GM12878 (cell line): Measurements from ENCODE around the gene MTIF2. TPM values are rescaled to one million over a fixed set of nuclear protein-coding genes. Genes with fewer than 3 reads are reported as not detected.

Experiments
- ATF7 ChIP-seq: fragments of 450-650 bp; IDR thresholded peaks from 2 replicates; pipeline ENCODE4 v1.6.1; 2016; ENCODE audit warnings: low read depth, mild to moderate bottlenecking
- BRCA1 ChIP-seq: IDR thresholded peaks from 2 replicates; pipeline ENCODE4 v1.6.1; 2011; ENCODE audit warnings: low read depth, low read length, improper control_type of control experiment
- CEBPB ChIP-seq, 2 experiments: fragments of 150-350 bp in 1 of 2; IDR thresholded peaks; 2 replicates each; pipeline ENCODE4 v1.6.1; 2012 to 2014; ENCODE audit warnings: low read depth in 2 of 2, low read length in 2 of 2, borderline replicate concordance in 1 of 2, inconsistent platforms in 1 of 2
- CTCF ChIP-seq, 3 experiments: IDR thresholded peaks in 2 of 3; conservative IDR thresholded peaks in 1 of 3; 2 replicates each; pipeline ENCODE4 v1.5.1; 2011; ENCODE audit warnings: low read depth in 3 of 3, low read length in 3 of 3, mild to moderate bottlenecking in 3 of 3, control low read depth in 2 of 3, moderate library complexity in 2 of 3, inconsistent platforms in 1 of 3, mixed read lengths in 1 of 3; ENCODE audit not compliant: control insufficient read depth in 2 of 3, insufficient read depth in 1 of 3; ENCODE audit errors: extremely low read depth in 1 of 3
- E2F8 ChIP-seq: fragments of 450-650 bp; IDR thresholded peaks from 2 replicates; pipeline ENCODE4 v1.6.1; 2018; ENCODE audit warnings: mild to moderate bottlenecking, low read depth, moderate library complexity; ENCODE audit not compliant: partially characterized antibody
- EZH2 ChIP-seq: IDR thresholded peaks from 2 replicates; pipeline ENCODE4 v1.6.1; 2012; ENCODE audit warnings: low read depth, mild to moderate bottlenecking, control low read depth, inconsistent platforms, low read length, borderline replicate concordance; ENCODE audit not compliant: control insufficient read depth
- HCFC1 ChIP-seq: fragments of 150-350 bp; IDR thresholded peaks from 2 replicates; pipeline ENCODE4 v1.6.1; 2014; ENCODE audit warnings: low read length
- IKZF1 ChIP-seq: fragments of 450-650 bp; conservative IDR thresholded peaks from 2 replicates; pipeline ENCODE4 v1.6.1; 2017; ENCODE audit warnings: antibody characterized with exemption, mild to moderate bottlenecking
- LARP7 ChIP-seq: fragments of 450-650 bp; IDR thresholded peaks from 2 replicates; pipeline ENCODE4 v1.6.1; 2017; ENCODE audit warnings: mild to moderate bottlenecking
- NFYA ChIP-seq: IDR thresholded peaks from 2 replicates; pipeline ENCODE4 v1.6.1; 2011; ENCODE audit warnings: low read depth, mild to moderate bottlenecking, low read length, improper control_type of control experiment, borderline replicate concordance
- PAX5 ChIP-seq: IDR thresholded peaks from 2 replicates; pipeline ENCODE4 v1.6.1; 2011; ENCODE audit warnings: low read depth, low read length, borderline replicate concordance
- SMARCA5 ChIP-seq: fragments of 450-650 bp; IDR thresholded peaks from 2 replicates; pipeline ENCODE4 v1.6.1; 2017; ENCODE audit warnings: mild to moderate bottlenecking
- SREBF1 ChIP-seq: IDR thresholded peaks from 2 replicates; pipeline ENCODE4 v1.6.1; 2012; ENCODE audit warnings: mild to moderate bottlenecking, low read length
- STAT3 ChIP-seq: IDR thresholded peaks from 2 replicates; pipeline ENCODE4 v1.6.1; 2011; ENCODE audit warnings: low read depth, low read length, improper control_type of control experiment
- SUZ12 ChIP-seq: fragments of 200-600 bp; sonication (generic); IDR thresholded peaks from one replicate; pipeline ENCODE4 v1.6.1; 2018; ENCODE audit warnings: antibody characterized with exemption, mild to moderate bottlenecking; ENCODE audit not compliant: unreplicated experiment
- TCF3 ChIP-seq: IDR thresholded peaks from 2 replicates; pipeline ENCODE4 v1.6.1; 2012; ENCODE audit warnings: low read depth, mild to moderate bottlenecking, low read length, borderline replicate concordance; ENCODE audit not compliant: insufficient read depth
- ZNF384 ChIP-seq: IDR thresholded peaks from 2 replicates; pipeline ENCODE4 v1.6.1; 2012; ENCODE audit warnings: low read depth, mild to moderate bottlenecking, low read length, improper control_type of control experiment, borderline replicate concordance
- ZSCAN29 ChIP-seq: fragments of 450-650 bp; IDR thresholded peaks from 2 replicates; pipeline ENCODE4 v1.6.1; 2017; ENCODE audit warnings: mild to moderate bottlenecking, moderate library complexity
- ZZZ3 ChIP-seq: IDR thresholded peaks from 2 replicates; pipeline ENCODE4 v1.6.1; 2011; ENCODE audit warnings: low read depth; ENCODE audit not compliant: control insufficient read depth, insufficient read length
- polyA plus RNA-seq, 11 experiments: library from polyadenylated mRNA; depleted of rRNA in 4 of 11; unstranded in 6 of 11; stranded (reverse) in 5 of 11; fragments of >200 nt; fragmentation: Nextera tagmentation in 4 of 11; fragmentation: Illumina TruSeq in 1 of 11; extraction: Ambion mirVana in 4 of 11; extraction: Trizol in 1 of 11; gene quantifications; 1 replicate in 1 of 11; 2 replicates in 10 of 11; pipeline versions ENCODE4 v1.2.1 to v1.2.3, GENCODE V29; 2011 to 2016; ENCODE audit warnings: inconsistent platforms in 2 of 11, missing spikeins in 2 of 11, low read depth in 1 of 11
- total RNA-seq, 4 experiments: library from RNA; depleted of rRNA in 3 of 4; stranded (reverse); fragments of >200 nt in 3 of 4; fragmentation: Illumina TruSeq in 1 of 4; extraction: Trizol in 1 of 4; gene quantifications; 2 replicates each; pipeline versions ENCODE4 v1.2.1 to v1.2.3, GENCODE V29; 2013 to 2021
- TF ChIP-seq, protein P1 (sequence below): fragments of 450-650 bp; IDR thresholded peaks from 2 replicates; pipeline ENCODE4 v1.6.1; 2017; ENCODE audit warnings: mild to moderate bottlenecking
- TF ChIP-seq, protein P2 (sequence below): fragments of 450-650 bp; conservative IDR thresholded peaks from 2 replicates; pipeline ENCODE4 v1.6.1; 2017; ENCODE audit warnings: mild to moderate bottlenecking, moderate library complexity

MTIF2 gene
- total and polyA plus RNA-seq, 10 of the 15 experiments (the other 5 are each of a cell fraction or from before 2014, with no cell fraction given), result 26.4 to 63.7 (median 40.0) TPM

DNA sequence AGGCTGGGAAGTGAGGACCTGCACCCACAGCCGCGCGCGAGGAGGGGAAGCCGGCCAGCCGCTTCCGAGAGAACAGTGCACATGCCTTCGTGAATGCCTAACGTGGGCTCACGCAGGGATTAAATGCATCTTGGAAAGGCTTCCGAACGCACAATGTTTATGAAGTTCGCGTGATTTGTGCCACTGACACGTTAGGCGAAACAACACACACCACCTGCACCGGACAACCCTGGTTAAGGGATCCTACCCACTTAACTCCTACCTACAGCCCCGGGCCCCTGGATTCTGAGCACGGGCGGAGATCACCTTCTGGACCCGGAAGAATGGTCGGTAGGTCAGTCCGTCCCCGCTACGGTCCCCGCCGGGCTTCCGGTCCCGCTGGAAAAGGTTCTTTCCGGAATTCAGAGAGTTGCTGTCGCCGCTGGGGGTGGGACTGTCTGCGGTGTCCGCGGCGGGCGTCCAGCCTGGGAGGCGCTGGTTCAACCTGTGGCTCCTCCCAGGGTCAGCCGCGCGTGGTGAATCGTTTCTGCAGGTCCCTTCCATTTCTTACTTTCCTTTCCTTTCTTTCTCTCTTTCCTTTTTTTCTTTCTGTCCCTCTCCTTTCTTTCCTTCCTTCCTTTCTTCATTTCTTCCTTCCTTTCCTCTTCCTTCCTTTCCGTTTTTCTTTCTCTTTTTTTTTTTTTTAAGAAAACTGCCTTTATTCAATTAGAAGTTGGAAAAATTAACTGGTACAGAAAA lies at the start of gene MTIF2 (continued):
- TF ChIP-seq, protein P1, sequence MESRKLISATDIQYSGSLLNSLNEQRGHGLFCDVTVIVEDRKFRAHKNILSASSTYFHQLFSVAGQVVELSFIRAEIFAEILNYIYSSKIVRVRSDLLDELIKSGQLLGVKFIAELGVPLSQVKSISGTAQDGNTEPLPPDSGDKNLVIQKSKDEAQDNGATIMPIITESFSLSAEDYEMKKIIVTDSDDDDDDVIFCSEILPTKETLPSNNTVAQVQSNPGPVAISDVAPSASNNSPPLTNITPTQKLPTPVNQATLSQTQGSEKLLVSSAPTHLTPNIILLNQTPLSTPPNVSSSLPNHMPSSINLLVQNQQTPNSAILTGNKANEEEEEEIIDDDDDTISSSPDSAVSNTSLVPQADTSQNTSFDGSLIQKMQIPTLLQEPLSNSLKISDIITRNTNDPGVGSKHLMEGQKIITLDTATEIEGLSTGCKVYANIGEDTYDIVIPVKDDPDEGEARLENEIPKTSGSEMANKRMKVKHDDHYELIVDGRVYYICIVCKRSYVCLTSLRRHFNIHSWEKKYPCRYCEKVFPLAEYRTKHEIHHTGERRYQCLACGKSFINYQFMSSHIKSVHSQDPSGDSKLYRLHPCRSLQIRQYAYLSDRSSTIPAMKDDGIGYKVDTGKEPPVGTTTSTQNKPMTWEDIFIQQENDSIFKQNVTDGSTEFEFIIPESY, result no peak
- TF ChIP-seq STAT3, result no peak
- TF ChIP-seq, protein P2, sequence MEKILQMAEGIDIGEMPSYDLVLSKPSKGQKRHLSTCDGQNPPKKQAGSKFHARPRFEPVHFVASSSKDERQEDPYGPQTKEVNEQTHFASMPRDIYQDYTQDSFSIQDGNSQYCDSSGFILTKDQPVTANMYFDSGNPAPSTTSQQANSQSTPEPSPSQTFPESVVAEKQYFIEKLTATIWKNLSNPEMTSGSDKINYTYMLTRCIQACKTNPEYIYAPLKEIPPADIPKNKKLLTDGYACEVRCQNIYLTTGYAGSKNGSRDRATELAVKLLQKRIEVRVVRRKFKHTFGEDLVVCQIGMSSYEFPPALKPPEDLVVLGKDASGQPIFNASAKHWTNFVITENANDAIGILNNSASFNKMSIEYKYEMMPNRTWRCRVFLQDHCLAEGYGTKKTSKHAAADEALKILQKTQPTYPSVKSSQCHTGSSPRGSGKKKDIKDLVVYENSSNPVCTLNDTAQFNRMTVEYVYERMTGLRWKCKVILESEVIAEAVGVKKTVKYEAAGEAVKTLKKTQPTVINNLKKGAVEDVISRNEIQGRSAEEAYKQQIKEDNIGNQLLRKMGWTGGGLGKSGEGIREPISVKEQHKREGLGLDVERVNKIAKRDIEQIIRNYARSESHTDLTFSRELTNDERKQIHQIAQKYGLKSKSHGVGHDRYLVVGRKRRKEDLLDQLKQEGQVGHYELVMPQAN, result peak; percentile 75
- TF ChIP-seq TCF3, result peak; percentile 49; the same call in 1 of the 2 replicates
- TF ChIP-seq ZSCAN29, result peak; percentile 62; the same call in 1 of the 2 replicates
- TF ChIP-seq CTCF (IDR thresholded peaks at IDR 0.05 in 2 of 3, conservative IDR thresholded peaks at IDR 0.05 in 1 of 3; ENCODE audit: control insufficient read depth in 2 of 3, extremely low read depth in 1 of 3, insufficient read depth in 1 of 3, low read depth in 3 of 3, low read length in 3 of 3), result 0 out of 6 replicates have a peak, but pooled peaks of 1 of the 3 experiments have one; percentile 14
- peak; percentile 94 for TF ChIP-seq IKZF1
- no peak for TF ChIP-seq ZZZ3
- no peak for TF ChIP-seq NFYA
- TF ChIP-seq LARP7, result peak; percentile 94
- TF ChIP-seq E2F8, result peak; percentile 96
- peak; percentile 62; the same call in 1 of the 2 replicates for TF ChIP-seq PAX5
- TF ChIP-seq BRCA1, result no peak
- TF ChIP-seq SUZ12, result no peak
- no peak for TF ChIP-seq EZH2
- TF ChIP-seq ATF7, result peak; percentile 59; the same call in 1 of the 2 replicates
- TF ChIP-seq SREBF1, result no peak; the same call in 1 of the 2 replicates
- TF ChIP-seq SMARCA5, result peak; percentile 79; the same call in 1 of the 2 replicates
- TF ChIP-seq HCFC1, result peak; percentile 88
- no peak for TF ChIP-seq CEBPB (IDR thresholded peaks at IDR 0.05; ENCODE audit: borderline replicate concordance in 1 of 2, low read depth in 2 of 2, low read length in 2 of 2)
- no peak; the same call in 1 of the 2 replicates for TF ChIP-seq ZNF384
